ENCODE measurements around the gene VPS11.

VPS11 gene

GRCh38 chr11:119106564-119107537 lies 39.2 kb downstream of the VPS11 start, which contains the start of gene C2CD2L:
Gene C2CD2L (plus strand): TSS chr11:119107344. CDS start chr11:119107742, 398 bp downstream.
- peak; percentile 71 to 95 for DNase-seq

- no peak for DNase-seq
Measured at GRCh38 chr11:119107538-119108145, 40.0 kb downstream of the VPS11 start.

GRCh38 chr11:119108146-119108856 lies 40.7 kb downstream of the VPS11 start:
- DNase-seq, result no peak

- no peak for DNase-seq
Measured at GRCh38 chr11:119108857-119109221, 41.2 kb downstream of the VPS11 start.

GRCh38 chr11:119109843-119110242 lies 42.2 kb downstream of the VPS11 start:
- no peak for DNase-seq

GRCh38 chr11:119110439-119110838 lies 42.8 kb downstream of the VPS11 start:
- DNase-seq, result no peak

GRCh38 chr11:119111361-119111925 lies 43.8 kb downstream of the VPS11 start:
- no peak for DNase-seq

- DNase-seq, result no peak
Measured at GRCh38 chr11:119112314-119113020, 44.8 kb downstream of the VPS11 start.

- DNase-seq, result no peak
Measured at GRCh38 chr11:119113716-119114115, 46.1 kb downstream of the VPS11 start.

GRCh38 chr11:119114351-119114750 lies 46.7 kb downstream of the VPS11 start:
- DNase-seq, result no peak

GRCh38 chr11:119115484-119116234 lies 48.0 kb downstream of the VPS11 start:
- DNase-seq, result no peak

- no peak for DNase-seq
Measured at GRCh38 chr11:119116235-119116594, 48.6 kb downstream of the VPS11 start.

GRCh38 chr11:119116601-119117000 lies 49.0 kb downstream of the VPS11 start:
- no peak for DNase-seq

GRCh38 chr11:119117004-119117706 lies 49.5 kb downstream of the VPS11 start:
- DNase-seq, result no peak

GRCh38 chr11:119118227-119118626 lies 50.6 kb downstream of the VPS11 start:
- DNase-seq, result no peak

- no peak for DNase-seq
Measured at GRCh38 chr11:119118946-119119345, 51.3 kb downstream of the VPS11 start.

- DNase-seq, result peak; percentile 51 to 52
Measured at GRCh38 chr11:119120639-119121007, 53.0 kb downstream of the VPS11 start.

- DNase-seq, result peak; percentile 98 to 99
Measured at GRCh38 chr11:119121008-119121810, 53.6 kb downstream of the VPS11 start, which contains the start of gene HINFP. Gene HINFP (plus strand): TSS chr11:119121580. CDS start chr11:119126945, 5,365 bp downstream.

GRCh38 chr11:119121811-119122124 lies 54.1 kb downstream of the VPS11 start:
- no peak for DNase-seq

- no peak for DNase-seq
Measured at GRCh38 chr11:119125821-119126220, 58.2 kb downstream of the VPS11 start.
